ENCODE results near the gene EIF2AK3.

EIF2AK3 gene

DNA sequence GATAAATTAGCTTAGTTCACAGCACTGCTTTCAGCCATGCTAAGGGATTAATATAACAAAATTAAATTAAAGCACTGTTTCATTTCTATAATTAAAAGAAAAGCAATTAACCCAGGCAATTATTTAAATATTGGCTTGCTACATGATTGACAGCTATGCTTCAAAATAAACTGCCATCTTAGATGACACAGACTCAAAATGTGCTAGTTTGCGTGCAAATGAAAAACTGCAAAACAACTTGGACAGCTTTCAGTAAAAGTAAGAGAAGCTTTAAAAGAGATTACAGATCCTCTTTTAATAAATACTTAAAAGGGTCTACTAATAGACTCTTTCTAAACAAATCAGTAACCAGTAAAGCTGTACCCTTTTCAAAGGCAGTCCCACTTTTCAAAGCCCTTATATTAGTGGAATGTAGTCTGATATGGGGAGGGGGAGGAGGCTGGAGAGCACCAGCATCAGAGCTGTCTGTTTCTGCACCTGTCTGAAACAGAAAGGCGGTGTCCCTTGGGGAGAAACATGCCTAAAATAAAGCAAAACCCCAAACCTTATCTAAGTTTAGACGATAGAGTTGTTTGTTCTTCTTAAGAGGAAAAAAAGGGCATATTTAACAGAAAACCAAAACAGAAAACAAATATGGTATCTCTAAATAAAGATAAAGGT is 20.8 kb downstream of the EIF2AK3 start:
- in situ Hi-C loops (cut with HindIII; ENCODE audit: low sequenced_read_pairs), result no loop called here
- DNase-seq (ENCODE audit: low read depth, low spot score), result no peak
- TF ChIP-seq, protein P1, sequence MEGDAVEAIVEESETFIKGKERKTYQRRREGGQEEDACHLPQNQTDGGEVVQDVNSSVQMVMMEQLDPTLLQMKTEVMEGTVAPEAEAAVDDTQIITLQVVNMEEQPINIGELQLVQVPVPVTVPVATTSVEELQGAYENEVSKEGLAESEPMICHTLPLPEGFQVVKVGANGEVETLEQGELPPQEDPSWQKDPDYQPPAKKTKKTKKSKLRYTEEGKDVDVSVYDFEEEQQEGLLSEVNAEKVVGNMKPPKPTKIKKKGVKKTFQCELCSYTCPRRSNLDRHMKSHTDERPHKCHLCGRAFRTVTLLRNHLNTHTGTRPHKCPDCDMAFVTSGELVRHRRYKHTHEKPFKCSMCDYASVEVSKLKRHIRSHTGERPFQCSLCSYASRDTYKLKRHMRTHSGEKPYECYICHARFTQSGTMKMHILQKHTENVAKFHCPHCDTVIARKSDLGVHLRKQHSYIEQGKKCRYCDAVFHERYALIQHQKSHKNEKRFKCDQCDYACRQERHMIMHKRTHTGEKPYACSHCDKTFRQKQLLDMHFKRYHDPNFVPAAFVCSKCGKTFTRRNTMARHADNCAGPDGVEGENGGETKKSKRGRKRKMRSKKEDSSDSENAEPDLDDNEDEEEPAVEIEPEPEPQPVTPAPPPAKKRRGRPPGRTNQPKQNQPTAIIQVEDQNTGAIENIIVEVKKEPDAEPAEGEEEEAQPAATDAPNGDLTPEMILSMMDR (IDR thresholded peaks at IDR 0.05; ENCODE audit: low read depth, low read length), result no peak
- no peak overlapping the region for H3K4me3 ChIP-seq (ENCODE audit: low read depth, low read length)

DNA sequence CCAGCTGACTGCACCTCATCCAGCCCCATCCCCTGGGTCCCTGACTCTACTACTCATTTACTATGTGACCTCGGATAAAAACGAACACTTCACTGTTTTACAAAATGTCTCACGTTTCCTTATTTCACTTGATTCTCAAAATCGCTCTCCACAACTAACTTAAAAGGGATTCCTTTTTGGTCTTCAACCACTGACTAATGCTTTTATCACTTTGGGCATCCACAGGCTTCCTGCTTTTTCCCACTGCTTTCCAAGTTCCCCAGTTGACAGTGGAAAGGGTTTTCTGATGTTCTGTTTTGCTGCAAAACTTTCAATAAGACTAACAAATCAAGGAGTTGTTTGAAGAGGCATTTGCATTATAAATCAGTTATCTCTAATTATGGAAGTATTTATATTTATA is 24.1 kb downstream of the EIF2AK3 start:
- in situ Hi-C loops (cut with HindIII; ENCODE audit: low sequenced_read_pairs), result no loop called here
- peak; percentile 59 for DNase-seq (ENCODE audit: low read depth, low spot score)
- TF ChIP-seq, protein P1 (IDR thresholded peaks at IDR 0.05; ENCODE audit: low read depth, low read length), result no peak
- H3K4me3 ChIP-seq (ENCODE audit: low read depth, low read length), result no peak overlapping the region

DNA sequence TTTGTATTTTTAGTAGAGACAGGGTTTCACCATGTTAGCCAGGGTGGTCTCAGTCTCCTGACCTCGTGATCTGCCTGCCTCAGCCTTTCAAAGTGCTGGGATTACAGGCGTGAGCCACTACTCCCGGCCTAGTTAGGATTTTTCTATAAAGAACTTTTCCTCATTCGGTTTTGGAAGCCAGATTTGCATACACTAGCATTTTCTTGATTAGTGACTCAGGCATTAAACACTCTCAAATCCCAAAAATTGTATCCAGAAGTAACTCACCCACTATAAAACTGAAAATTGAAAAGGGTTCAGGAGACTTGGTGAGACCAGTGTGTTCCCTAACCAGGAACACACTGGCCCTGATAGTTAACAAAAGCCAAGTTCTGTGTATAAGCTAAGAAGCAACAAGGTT is 25.2 kb downstream of the EIF2AK3 start:
- no peak for DNase-seq (ENCODE audit: low read depth, low spot score)
- H3K4me3 ChIP-seq (ENCODE audit: low read depth, low read length), result no peak overlapping the region
- TF ChIP-seq, protein P1 (IDR thresholded peaks at IDR 0.05; ENCODE audit: low read depth, low read length), result no peak
- in situ Hi-C loops (cut with HindIII; ENCODE audit: low sequenced_read_pairs), result no loop called here

DNA sequence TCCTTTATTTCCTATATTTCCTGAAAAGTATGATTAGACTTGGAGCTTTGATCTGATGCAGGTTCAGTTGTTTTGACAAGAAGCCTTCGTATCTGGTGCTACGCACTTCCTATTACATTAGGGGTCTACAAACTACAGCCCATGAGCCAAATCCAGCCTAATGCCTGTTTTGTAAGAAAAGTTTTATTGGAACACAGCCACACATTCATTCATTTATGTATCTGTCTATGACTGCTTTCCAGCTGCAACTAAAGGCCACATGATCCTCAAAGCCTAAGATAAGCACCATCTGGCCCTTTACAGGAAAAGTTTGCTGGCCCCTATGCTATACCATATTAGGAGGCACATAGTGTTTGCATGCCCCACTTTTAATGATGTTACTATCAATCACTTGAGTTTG is 26.0 kb downstream of the EIF2AK3 start:
- TF ChIP-seq, protein P1 (IDR thresholded peaks at IDR 0.05; ENCODE audit: low read depth, low read length), result no peak
- DNase-seq (ENCODE audit: low read depth, low spot score), result no peak
- in situ Hi-C loops (cut with HindIII; ENCODE audit: low sequenced_read_pairs), result no loop called here
- H3K4me3 ChIP-seq (ENCODE audit: low read depth, low read length), result no peak overlapping the region

DNA sequence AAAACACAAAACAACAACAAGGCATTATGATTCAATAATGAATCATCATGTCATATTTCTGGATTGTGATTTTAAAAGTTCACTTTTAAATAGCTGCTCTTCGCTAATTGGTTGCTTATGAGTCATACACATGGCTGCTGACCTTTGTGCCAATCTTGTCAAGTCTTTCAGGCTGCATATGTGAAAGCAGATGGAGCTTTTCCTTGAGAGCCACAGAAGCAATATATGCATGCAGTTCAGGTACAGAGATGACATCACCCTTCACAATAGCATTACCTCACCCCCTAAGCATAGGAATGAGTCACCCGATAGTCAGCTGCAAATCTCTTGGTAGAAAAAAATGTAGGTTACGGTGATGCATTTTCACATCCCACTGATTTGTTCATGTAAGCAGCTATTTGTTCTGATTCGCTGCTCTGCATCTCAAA is 27.2 kb downstream of the EIF2AK3 start:
- in situ Hi-C loops (cut with HindIII; ENCODE audit: low sequenced_read_pairs), result no loop called here
- TF ChIP-seq, protein P1 (IDR thresholded peaks at IDR 0.05; ENCODE audit: low read depth, low read length), result no peak
- DNase-seq (ENCODE audit: low read depth, low spot score), result peak; percentile 96
- no peak overlapping the region for H3K4me3 ChIP-seq (ENCODE audit: low read depth, low read length)

DNA sequence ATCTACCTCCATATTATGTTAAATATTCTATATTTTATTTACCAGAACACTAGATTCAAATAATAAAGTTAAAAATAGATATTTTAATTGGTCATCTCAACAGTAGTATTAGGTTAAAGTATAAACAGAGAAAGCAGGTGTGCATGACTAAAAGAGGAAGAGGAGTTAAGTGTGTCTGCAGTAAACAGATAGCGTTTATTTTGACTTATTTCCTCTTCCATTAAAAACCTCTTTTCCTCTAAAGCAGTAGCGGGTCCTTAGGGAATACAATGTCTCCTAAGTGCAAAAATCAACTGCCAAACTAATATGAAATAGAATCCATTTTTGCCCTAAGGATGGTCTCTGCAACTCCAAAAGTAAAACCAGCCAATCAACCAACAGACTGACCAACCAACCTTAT is 27.7 kb downstream of the EIF2AK3 start:
- in situ Hi-C loops (cut with HindIII; ENCODE audit: low sequenced_read_pairs), result no loop called here
- DNase-seq (ENCODE audit: low read depth, low spot score), result no peak
- H3K4me3 ChIP-seq (ENCODE audit: low read depth, low read length), result no peak overlapping the region
- TF ChIP-seq, protein P1 (IDR thresholded peaks at IDR 0.05; ENCODE audit: low read depth, low read length), result no peak

Measured in astrocyte of the spinal cord (primary cell).